SK-N-SH (cell line): ENCODE data around the gene TET2. TPM values are rescaled to one million over a fixed set of nuclear protein-coding genes. Genes with fewer than 3 reads are reported as not detected.

ENCODE experiments used
- CTCF ChIA-PET: fragments of 300-600, 350-600 bp; formaldehyde crosslinking; extraction: SDS; loops from one replicate; lab custom pipeline; 2021; lab: Yijun Ruan, JAX
- POLR2A ChIA-PET: fragments of 350-600 bp; sonication (Branson Sonifier 250); formaldehyde crosslinking; extraction: SDS; loops from one replicate; lab custom pipeline; 2020; ENCODE audit warnings: antibody characterized with exemption, inconsistent platforms; lab: Yijun Ruan, JAX
- DNase-seq: peaks from one replicate; pipeline ENCODE4 v3.0.0; 2012
- H2AFZ ChIP-seq: fragments of 200-600 bp; sonication (generic); 2 replicates; pipeline ENCODE4 v1.8.1; 2016; ENCODE audit warnings: antibody characterized with exemption, mild to moderate bottlenecking, low read depth
- H3F3A ChIP-seq: fragments of 200-600 bp; sonication (generic); replicated peaks from 2 replicates; pipeline ENCODE3; 2016; ENCODE audit warnings: antibody characterized with exemption, mild to moderate bottlenecking; ENCODE audit not compliant: insufficient read depth
- H3K27ac ChIP-seq, 2 experiments: fragments of 200-500 bp in 1 of 2; fragments of 200-600 bp in 1 of 2; sonication (Bioruptor generic) in 1 of 2; sonication (generic), shearing (Covaris generic) in 1 of 2; 2 replicates each; pipeline versions ENCODE4 v1.5.1 to v1.6.1; 2014 to 2016; ENCODE audit warnings: low read depth in 2 of 2, inconsistent platforms in 1 of 2, low read length in 1 of 2, mild to moderate bottlenecking in 1 of 2, mixed read lengths in 1 of 2
- H3K27me3 ChIP-seq: fragments of 200-600 bp; sonication (generic), shearing (Covaris generic); 2 replicates; pipeline ENCODE4 v1.6.1; 2016; ENCODE audit warnings: mixed run types; ENCODE audit not compliant: insufficient read depth
- H3K36me3 ChIP-seq, 2 experiments: fragments of 200-500 bp in 1 of 2; fragments of 200-600 bp in 1 of 2; sonication (Bioruptor generic) in 1 of 2; sonication (generic) in 1 of 2; replicated peaks in 1 of 2; 2 replicates each; pipeline versions ENCODE3 to v1.5.1; 2014 to 2016; ENCODE audit warnings: low read length in 1 of 2, mild to moderate bottlenecking in 1 of 2; ENCODE audit not compliant: insufficient read depth in 2 of 2, control insufficient read depth in 1 of 2
- H3K4me1 ChIP-seq, 2 experiments: fragments of 200-500 bp in 1 of 2; fragments of 200-600 bp in 1 of 2; sonication (Bioruptor generic) in 1 of 2; sonication (generic), shearing (Covaris generic) in 1 of 2; 2 replicates each; pipeline versions ENCODE4 v1.5.1 to v1.6.1; 2014 to 2016; ENCODE audit warnings: low read depth in 1 of 2, low read length in 1 of 2, mixed run types in 1 of 2; ENCODE audit not compliant: insufficient read depth in 2 of 2, control insufficient read depth in 1 of 2
- H3K4me2 ChIP-seq: fragments of 200-600 bp; sonication (generic), shearing (Covaris generic); 2 replicates; pipeline ENCODE4 v1.6.1; 2017; ENCODE audit warnings: mixed run types
- H3K4me3 ChIP-seq, 2 experiments: fragments of 200-500 bp in 1 of 2; fragments of 200-600 bp in 1 of 2; sonication (Bioruptor generic) in 1 of 2; sonication (generic), shearing (Covaris generic) in 1 of 2; 2 replicates each; pipeline versions ENCODE4 v1.5.1 to v1.8.1; 2014 to 2016; ENCODE audit warnings: low read depth in 2 of 2, inconsistent platforms in 1 of 2, low read length in 1 of 2, mild to moderate bottlenecking in 1 of 2, mixed read lengths in 1 of 2, moderate library complexity in 1 of 2
- H3K79me2 ChIP-seq: fragments of 200-600 bp; sonication (generic); 2 replicates; pipeline ENCODE4 v1.8.1; 2017; ENCODE audit warnings: mild to moderate bottlenecking; ENCODE audit not compliant: insufficient read depth
- H3K9ac ChIP-seq: fragments of 200-600 bp; sonication (generic); 2 replicates; pipeline ENCODE4 v1.6.1; 2017; ENCODE audit warnings: mixed run types
- H3K9me2 ChIP-seq: fragments of 200-600 bp; sonication (generic); 2 replicates; pipeline ENCODE4 v1.6.1; 2017; ENCODE audit warnings: mixed run types
- H3K9me3 ChIP-seq: fragments of 200-600 bp; sonication (generic); 2 replicates; pipeline ENCODE4 v1.6.1; 2017; ENCODE audit warnings: mixed run types, mild to moderate bottlenecking, moderate library complexity
- H4K20me1 ChIP-seq: fragments of 200-600 bp; sonication (generic); 2 replicates; pipeline ENCODE4 v1.6.1; 2017; ENCODE audit warnings: mild to moderate bottlenecking, mixed run types; ENCODE audit not compliant: insufficient read depth
- CHD2 ChIP-seq: fragments of 150-350 bp; IDR thresholded peaks from 2 replicates; pipeline ENCODE4 v1.6.1; 2018; ENCODE audit warnings: low read length; ENCODE audit not compliant: partially characterized antibody
- CTCF ChIP-seq: fragments of 200-600 bp; sonication (generic); IDR thresholded peaks from 2 replicates; pipeline ENCODE4 v1.6.1; 2017; ENCODE audit warnings: antibody characterized with exemption, mild to moderate bottlenecking, moderate library complexity
- EZH2phosphoT487 ChIP-seq: fragments of 200-600 bp; sonication (generic); IDR thresholded peaks from 2 replicates; pipeline ENCODE4 v1.6.1; 2017; ENCODE audit warnings: low read depth, mixed run types, mild to moderate bottlenecking, antibody characterized with exemption, moderate library complexity, borderline replicate concordance
- FOXM1 ChIP-seq: IDR thresholded peaks from 2 replicates; pipeline ENCODE4 v1.4.0; 2012; ENCODE audit warnings: low read depth, mild to moderate bottlenecking
- IRF3 ChIP-seq: fragments of 150-350 bp; IDR thresholded peaks from 2 replicates; pipeline ENCODE4 v1.6.1; 2016; ENCODE audit warnings: mild to moderate bottlenecking, low read depth, low read length
- JUND ChIP-seq: IDR thresholded peaks from 2 replicates; pipeline ENCODE4 v1.4.0; 2012
- NRF1 ChIP-seq: IDR thresholded peaks from 2 replicates; pipeline ENCODE4 v1.6.1; 2012; ENCODE audit warnings: low read depth, mild to moderate bottlenecking, low read length
- RFX5 ChIP-seq: IDR thresholded peaks from 2 replicates; pipeline ENCODE4 v1.6.1; 2012; ENCODE audit warnings: mild to moderate bottlenecking, improper control_type of control experiment, low read length
- RXRA ChIP-seq: IDR thresholded peaks from 2 replicates; pipeline ENCODE4 v1.4.0; 2012; ENCODE audit warnings: low read depth, mild to moderate bottlenecking, borderline replicate concordance
- SIN3A ChIP-seq: IDR thresholded peaks from 2 replicates; pipeline ENCODE4 v1.6.1; 2012; ENCODE audit warnings: low read depth, mild to moderate bottlenecking, low read length, moderate library complexity, borderline replicate concordance
- SMC3 ChIP-seq: IDR thresholded peaks from 2 replicates; pipeline ENCODE4 v1.6.1; 2012; ENCODE audit warnings: low read depth, low read length, improper control_type of control experiment
- WGBS: methylation state at CpG from one replicate; pipeline ENCODE4 v1.1.6; 2017; ENCODE audit warnings: low lambda C conversion rate; 5-methylcytosine and 5-hydroxymethylcytosine counted together
- polyA plus RNA-seq, 3 experiments: library from polyadenylated mRNA; depleted of rRNA; stranded (reverse); fragments of >200 nt; gene quantifications; 2 replicates each; pipeline ENCODE4 v1.2.3, GENCODE V29; 2012
- TF ChIP-seq, protein P1 (sequence below): fragments of 150-350 bp; IDR thresholded peaks from 2 replicates; pipeline ENCODE4 v1.6.1; 2017; ENCODE audit warnings: antibody characterized with exemption, low read length, low read depth, borderline replicate concordance
- TF ChIP-seq, protein P2 (sequence below): IDR thresholded peaks from 2 replicates; pipeline ENCODE4; 2012
- TF ChIP-seq, protein P3 (sequence below): IDR thresholded peaks from 2 replicates; pipeline ENCODE4 v1.4.0; 2012; ENCODE audit warnings: low read depth, borderline replicate concordance

Gene TET2
- polyA plus RNA-seq, 1 of the 3 experiments (the other 2 are of a cell fraction), result 3.5 TPM

DNA sequence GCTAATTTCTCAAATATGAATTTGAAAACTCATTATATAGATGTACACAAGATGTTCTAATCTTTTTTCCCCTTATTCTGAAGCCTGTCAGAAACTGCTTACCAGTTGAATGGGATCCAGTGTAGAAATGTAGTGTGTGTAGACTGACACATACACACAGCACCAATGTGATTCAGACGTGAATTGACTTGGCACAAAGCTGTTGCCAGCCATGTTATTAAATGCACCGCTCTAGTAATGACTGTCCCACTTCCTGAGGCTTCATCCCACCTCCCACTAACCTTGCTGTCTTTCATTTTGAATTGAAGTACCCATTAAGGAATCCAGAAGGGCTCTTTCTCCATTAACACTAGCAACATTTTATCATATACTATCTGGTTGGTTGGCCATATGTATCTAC is 180.5 kb downstream of the TET2 start:
- 64% methylated on average over 2 of the region's 2 CpGs for WGBS

More for the DNA sequence above, 180.5 kb downstream of the TET2 start:
- Histone ChIP-seq H3K27me3 (no peaks in the 10 kb centered on the region), H4K20me1 (no peaks in the 10 kb centered on the region), H3K36me3 (no peaks in the 10 kb centered on the region), H3K9me2 (no peaks in the 10 kb centered on the region), H3K27ac (no peak overlapping the region), H3K4me1 (no peaks in the 10 kb centered on the region; a peak in 1 of 4 replicates), H3K4me2 (no peak overlapping the region), H3K9me3 (no peaks in the 10 kb centered on the region), H3K9ac (no peak overlapping the region), H3F3A (no peaks in the 10 kb centered on the region), H3K79me2 (no peaks in the 10 kb centered on the region)
- CTCF ChIA-PET, result interaction anchor here (1.2 to 1.9 kb wide), 2 partner anchors 9 to 145 kb away, joined by 3 to 4 read pairs; no protein-coding TSS in a partner anchor
- TF ChIP-seq JUND (no peak), RXRA (no peak), CTCF (no peak), RFX5 (no peak), IRF3 (no peak), SMC3 (no peak), FOXM1 (no peak), EZH2phosphoT487 (no peak), SIN3A (no peak), NRF1 (no peak), CHD2 (no peak)
- TF ChIP-seq, protein P1, sequence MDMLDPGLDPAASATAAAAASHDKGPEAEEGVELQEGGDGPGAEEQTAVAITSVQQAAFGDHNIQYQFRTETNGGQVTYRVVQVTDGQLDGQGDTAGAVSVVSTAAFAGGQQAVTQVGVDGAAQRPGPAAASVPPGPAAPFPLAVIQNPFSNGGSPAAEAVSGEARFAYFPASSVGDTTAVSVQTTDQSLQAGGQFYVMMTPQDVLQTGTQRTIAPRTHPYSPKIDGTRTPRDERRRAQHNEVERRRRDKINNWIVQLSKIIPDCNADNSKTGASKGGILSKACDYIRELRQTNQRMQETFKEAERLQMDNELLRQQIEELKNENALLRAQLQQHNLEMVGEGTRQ, result no peak
- TF ChIP-seq, protein P2, sequence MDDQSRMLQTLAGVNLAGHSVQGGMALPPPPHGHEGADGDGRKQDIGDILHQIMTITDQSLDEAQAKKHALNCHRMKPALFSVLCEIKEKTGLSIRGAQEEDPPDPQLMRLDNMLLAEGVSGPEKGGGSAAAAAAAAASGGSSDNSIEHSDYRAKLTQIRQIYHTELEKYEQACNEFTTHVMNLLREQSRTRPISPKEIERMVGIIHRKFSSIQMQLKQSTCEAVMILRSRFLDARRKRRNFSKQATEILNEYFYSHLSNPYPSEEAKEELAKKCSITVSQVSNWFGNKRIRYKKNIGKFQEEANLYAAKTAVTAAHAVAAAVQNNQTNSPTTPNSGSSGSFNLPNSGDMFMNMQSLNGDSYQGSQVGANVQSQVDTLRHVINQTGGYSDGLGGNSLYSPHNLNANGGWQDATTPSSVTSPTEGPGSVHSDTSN, result no peak
- TF ChIP-seq, protein P3, sequence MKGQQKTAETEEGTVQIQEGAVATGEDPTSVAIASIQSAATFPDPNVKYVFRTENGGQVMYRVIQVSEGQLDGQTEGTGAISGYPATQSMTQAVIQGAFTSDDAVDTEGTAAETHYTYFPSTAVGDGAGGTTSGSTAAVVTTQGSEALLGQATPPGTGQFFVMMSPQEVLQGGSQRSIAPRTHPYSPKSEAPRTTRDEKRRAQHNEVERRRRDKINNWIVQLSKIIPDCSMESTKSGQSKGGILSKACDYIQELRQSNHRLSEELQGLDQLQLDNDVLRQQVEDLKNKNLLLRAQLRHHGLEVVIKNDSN, result no peak
- TF ChIP-seq, all 33 proteins: peak for 0
- POLR2A ChIA-PET, result no interaction called here
- H2AFZ ChIP-seq, result no peak overlapping the region
- no peak for DNase-seq
- no peak overlapping the region for H3K4me3 ChIP-seq
